ENCODE results near the gene EXOC6B. TPM values are rescaled to one million over a fixed set of nuclear protein-coding genes. Genes with fewer than 3 reads are reported as not detected.

The EXOC6B gene
- total and polyA plus RNA-seq, 2 of the 8 experiments (the other 6 are each of a cell fraction or from before 2014, with no cell fraction given) = 13.5 to 33.0 TPM

DNA sequence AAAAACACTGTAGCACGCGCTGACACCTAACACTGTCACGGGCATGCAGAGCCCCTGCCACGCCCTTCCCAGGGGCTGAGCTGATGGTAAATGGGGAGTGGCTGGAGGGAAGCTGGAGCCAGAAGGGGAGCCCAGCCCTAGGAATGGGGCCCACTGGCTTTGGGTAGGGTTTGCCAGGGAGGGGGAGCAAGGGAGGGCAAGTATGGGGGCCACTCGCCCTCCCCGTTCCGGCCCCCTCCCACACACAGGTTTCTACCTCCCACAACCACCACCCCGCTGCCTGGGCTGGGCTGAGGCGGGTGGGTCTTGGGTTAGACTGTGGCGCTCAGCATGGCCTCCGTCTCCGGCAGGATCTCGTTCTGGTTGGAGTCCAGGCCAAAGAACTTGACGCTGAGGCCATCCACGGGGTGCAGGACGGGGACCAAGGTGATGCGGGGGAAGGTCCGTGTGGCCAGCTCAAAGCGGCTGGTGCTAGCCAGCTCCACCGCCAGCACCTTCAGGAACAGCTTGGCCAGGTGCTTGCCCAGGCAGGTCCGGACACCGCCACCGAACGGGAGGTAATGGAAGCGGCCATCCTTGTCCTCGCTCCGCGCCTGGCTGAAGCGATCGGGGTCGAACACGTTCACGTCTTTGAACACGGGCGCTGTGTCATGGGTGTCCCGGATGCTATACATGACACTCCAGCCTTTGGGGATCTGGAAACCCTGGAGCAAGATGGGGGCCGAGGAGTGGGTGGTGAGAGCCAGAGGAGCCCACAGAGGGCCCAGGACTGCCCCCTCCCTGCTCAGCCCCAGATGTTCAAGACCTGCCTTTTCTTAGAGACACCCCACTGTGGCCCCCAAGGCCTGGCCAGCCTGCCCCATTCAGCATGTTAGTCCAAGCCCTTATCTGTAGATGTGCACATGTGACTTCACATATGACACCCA, 693.7 kb downstream of the EXOC6B start (continued):
- TF ChIP-seq SIN3A (conservative IDR thresholded peaks at IDR 0.05 in 1 of 2, IDR thresholded peaks at IDR 0.05 in 1 of 2; ENCODE audit: low read depth in 1 of 2, low read length in 2 of 2) (no peak), GTF2F1 (IDR thresholded peaks at IDR 0.05; ENCODE audit: borderline replicate concordance, low read depth, low read length) (no peak), SIRT6 (IDR thresholded peaks at IDR 0.05; ENCODE audit: low read length) (no peak), EP300 (IDR thresholded peaks at IDR 0.05; ENCODE audit: borderline replicate concordance in 1 of 2, low read depth in 2 of 2, low read length in 2 of 2) (no peak), RNF2 (IDR thresholded peaks at IDR 0.05; ENCODE audit: borderline replicate concordance, low read depth, low read length, missing control alignments, poor library complexity, severe bottlenecking) (no peak), JUN (IDR thresholded peaks at IDR 0.05; ENCODE audit: low read depth, low read length) (no peak), TAF1 (IDR thresholded peaks at IDR 0.05; ENCODE audit: low read depth, low read length) (no peak), ZNF274 (IDR thresholded peaks at IDR 0.05; ENCODE audit: borderline replicate concordance, extremely low read depth, low read length) (no peak)
